RCC 7860 (cell line): ENCODE measurements around the gene DNTT.
A peak's percentile ranks its signal among the peaks of the same experiment; 100 is the strongest.

Source experiments
- DNase-seq: peaks from one replicate; pipeline ENCODE4 v3.0.0-alpha.2; 2015; ENCODE audit warnings: low spot score
- FAIRE-seq: peaks from 2 replicates; lab custom pipeline; 2012; peaks lifted over from hg19 to GRCh38; lab: Jason Lieb, UNC

Gene DNTT

DNA sequence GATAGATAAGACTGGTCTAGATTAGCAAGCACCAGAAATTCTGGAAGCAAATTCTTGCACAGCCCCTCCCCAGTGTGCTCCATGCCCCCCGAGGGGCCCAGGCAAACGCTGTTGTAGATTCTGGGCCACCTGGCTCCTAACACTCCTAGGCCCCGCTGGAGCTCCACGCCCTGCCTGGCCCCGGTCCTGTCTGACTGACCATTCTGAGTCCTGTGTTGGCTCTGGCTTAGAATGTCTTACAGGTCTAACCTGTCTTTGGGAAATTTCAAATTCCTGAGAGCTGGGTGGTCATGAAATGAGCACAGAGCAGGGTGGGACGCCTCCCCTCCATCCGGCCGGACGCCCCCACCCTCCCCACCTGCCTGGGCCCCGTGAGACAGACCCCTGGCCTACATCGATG lies 67.1 kb downstream of the DNTT start:
- DNase-seq: no peak
- FAIRE-seq: no peak

- no peak for FAIRE-seq
- no peak for DNase-seq
These were observed 69.8 kb downstream of the DNTT start for GRCh38 chr10:96374004-96374403.

DNA sequence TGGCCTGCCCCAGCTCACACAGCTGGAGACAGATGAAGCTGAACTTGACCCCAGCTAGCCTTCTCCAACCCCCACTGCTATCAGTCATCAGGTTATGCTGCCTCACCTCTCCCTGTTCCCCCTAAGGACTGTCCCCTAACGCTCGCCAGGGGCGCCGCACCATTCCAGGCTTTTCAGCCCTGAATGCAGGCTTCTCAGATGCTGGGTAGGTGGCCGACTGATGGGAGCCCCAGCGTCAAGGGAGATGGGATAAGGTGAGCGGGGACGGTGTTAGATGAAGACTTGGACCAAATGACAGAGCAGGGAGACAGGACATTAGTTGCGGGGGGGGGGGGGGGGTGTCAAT lies 70.4 kb downstream of the DNTT start:
- no peak for FAIRE-seq
- DNase-seq: no peak

GRCh38 chr10:96374985-96375830 lies 71.0 kb downstream of the DNTT start:
- peak; percentile 77 for DNase-seq
- peak; percentile 78 for FAIRE-seq

GRCh38 chr10:96376483-96376882 lies 72.2 kb downstream of the DNTT start:
- FAIRE-seq (no peak), DNase-seq (no peak)

GRCh38 chr10:96377816-96378294 lies 73.6 kb downstream of the DNTT start:
- FAIRE-seq: no peak
- peak; percentile 8 for DNase-seq

DNA sequence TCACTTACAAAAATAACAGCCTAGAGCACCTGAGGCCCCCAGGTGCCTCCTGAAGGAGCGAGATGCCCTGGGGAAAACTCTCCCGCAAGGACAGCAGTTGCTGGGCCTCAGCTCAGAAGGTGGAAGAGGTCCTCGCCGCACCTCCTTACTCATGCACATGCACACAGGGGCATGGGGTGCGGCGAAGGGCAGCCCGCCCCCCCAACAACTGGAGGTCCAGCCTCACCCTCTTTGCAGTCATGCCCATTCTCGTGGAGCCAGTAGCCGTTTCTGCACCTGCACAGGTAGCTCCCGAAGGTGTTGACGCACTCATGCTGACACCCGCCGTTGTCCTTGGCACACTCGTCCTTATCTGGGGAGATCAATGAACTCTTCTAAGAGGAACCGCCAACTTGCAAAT lies 74.5 kb downstream of the DNTT start:
- DNase-seq (no peak), FAIRE-seq (no peak)

GRCh38 chr10:96379758-96380157 lies 75.5 kb downstream of the DNTT start:
- FAIRE-seq: no peak
- no peak for DNase-seq

GRCh38 chr10:96380821-96381220 lies 76.6 kb downstream of the DNTT start:
- no peak for FAIRE-seq
- no peak for DNase-seq

GRCh38 chr10:96384506-96384905 lies 80.3 kb downstream of the DNTT start:
- FAIRE-seq (no peak), DNase-seq (no peak)

DNA sequence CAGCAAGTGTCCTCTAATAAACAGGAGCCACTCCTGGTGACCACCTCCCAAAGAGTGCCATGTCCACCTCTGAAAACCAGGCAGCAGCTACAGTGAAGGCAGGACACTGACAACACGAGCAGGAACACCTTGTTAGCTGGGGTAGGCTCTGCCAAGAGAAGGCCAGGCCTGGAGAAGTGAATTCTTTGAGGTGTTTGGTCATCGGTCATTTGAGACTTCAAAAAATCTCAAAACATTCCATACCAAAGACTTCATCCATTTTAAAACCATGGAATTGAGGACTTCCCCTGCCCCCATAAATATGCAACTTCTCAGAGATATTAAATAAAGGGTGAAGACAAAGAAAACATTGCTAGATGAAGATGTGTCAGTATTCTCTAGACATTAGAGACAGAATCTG lies 82.9 kb downstream of the DNTT start:
- FAIRE-seq: no peak
- DNase-seq: no peak

DNA sequence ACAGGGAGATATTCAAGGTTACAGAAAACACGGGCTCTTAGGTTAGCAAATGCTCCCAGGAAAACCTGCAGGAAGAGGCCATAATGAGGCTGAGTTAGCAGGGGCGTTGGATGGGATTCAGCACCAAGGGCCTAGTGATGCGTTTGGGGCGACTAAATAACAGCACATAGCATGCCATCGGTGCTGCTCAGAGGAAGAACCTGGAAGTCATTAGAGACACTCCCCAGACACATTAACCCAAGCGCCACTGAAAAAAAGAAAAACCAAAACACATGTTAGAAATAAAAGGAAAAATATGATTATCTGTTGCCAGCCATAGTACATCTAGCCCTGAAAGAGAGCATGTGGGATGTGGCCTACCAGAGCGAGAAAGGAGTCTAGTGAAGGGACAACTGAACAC lies 83.4 kb downstream of the DNTT start:
- DNase-seq (no peak), FAIRE-seq (no peak)
